OCI-LY3 (cell line): ENCODE results near the gene CST3.

ENCODE experiments used
- EZH2phosphoT487 ChIP-seq: fragments of 200-600 bp; shearing (Covaris generic); IDR thresholded peaks from 2 replicates; pipeline ENCODE4 v1.6.1; 2018; ENCODE audit warnings: antibody characterized with exemption, mixed run types, low read depth
- TF ChIP-seq, protein P1 (sequence below): fragments of 200-600, 300-600 bp; sonication (generic); IDR thresholded peaks from 2 replicates; pipeline ENCODE4 v1.5.1; 2014; ENCODE audit warnings: antibody characterized with exemption, low read length, low read depth

DNA sequence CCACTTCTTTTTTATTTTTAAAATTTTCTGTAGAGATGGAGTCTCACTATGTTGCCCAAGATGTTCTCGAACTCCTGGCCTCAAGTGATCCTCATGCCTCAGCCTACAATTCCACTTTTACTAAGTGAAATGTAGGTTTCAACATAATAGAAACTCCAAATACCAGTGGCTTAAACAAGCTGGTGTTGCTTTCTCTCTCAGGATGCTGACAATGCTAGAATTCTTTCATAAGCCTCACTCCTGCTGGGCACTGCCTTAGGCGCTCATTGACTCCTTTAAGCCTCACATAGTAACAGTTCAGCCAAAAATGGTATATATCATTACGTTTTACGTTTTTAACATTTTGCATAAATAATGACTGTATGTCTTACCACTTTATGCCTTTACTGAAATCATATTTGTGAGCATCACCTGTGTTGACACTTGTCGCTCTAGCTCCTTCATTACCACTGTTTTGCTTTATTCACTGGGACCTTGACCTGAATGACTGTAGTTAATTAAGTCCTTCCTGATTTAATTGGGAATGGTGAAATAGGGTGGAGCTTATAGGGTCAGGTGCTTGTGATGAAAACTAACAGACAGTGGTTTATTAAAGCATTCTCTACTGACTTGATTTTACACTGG, 28.2 kb downstream of the CST3 start:
- no peak for TF ChIP-seq EZH2phosphoT487
- TF ChIP-seq, protein P1, sequence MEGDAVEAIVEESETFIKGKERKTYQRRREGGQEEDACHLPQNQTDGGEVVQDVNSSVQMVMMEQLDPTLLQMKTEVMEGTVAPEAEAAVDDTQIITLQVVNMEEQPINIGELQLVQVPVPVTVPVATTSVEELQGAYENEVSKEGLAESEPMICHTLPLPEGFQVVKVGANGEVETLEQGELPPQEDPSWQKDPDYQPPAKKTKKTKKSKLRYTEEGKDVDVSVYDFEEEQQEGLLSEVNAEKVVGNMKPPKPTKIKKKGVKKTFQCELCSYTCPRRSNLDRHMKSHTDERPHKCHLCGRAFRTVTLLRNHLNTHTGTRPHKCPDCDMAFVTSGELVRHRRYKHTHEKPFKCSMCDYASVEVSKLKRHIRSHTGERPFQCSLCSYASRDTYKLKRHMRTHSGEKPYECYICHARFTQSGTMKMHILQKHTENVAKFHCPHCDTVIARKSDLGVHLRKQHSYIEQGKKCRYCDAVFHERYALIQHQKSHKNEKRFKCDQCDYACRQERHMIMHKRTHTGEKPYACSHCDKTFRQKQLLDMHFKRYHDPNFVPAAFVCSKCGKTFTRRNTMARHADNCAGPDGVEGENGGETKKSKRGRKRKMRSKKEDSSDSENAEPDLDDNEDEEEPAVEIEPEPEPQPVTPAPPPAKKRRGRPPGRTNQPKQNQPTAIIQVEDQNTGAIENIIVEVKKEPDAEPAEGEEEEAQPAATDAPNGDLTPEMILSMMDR = no peak
